HL-60 (cell line): ENCODE results near the gene PTPRN.

Experiments
- GABPA ChIP-seq: IDR thresholded peaks from 2 replicates; pipeline ENCODE4 v1.6.1; 2012; ENCODE audit warnings: low read depth
- POLR2AphosphoS5 ChIP-seq: IDR thresholded peaks from 2 replicates; pipeline ENCODE4 v1.6.1; 2012; ENCODE audit warnings: low read depth
- SPI1 ChIP-seq: IDR thresholded peaks from 2 replicates; pipeline ENCODE4 v1.6.1; 2012; ENCODE audit warnings: low read depth, mild to moderate bottlenecking, borderline replicate concordance
- TF ChIP-seq, protein P1 (sequence below): IDR thresholded peaks from one replicate; pipeline ENCODE4 v1.5.1; 2011; ENCODE audit warnings: low read length, control low read depth, inconsistent platforms; ENCODE audit not compliant: insufficient read depth
- TF ChIP-seq, protein P2 (sequence below): IDR thresholded peaks from 2 replicates; pipeline ENCODE4 v1.6.1; 2012; ENCODE audit warnings: low read depth; ENCODE audit not compliant: insufficient replicate concordance

DNA sequence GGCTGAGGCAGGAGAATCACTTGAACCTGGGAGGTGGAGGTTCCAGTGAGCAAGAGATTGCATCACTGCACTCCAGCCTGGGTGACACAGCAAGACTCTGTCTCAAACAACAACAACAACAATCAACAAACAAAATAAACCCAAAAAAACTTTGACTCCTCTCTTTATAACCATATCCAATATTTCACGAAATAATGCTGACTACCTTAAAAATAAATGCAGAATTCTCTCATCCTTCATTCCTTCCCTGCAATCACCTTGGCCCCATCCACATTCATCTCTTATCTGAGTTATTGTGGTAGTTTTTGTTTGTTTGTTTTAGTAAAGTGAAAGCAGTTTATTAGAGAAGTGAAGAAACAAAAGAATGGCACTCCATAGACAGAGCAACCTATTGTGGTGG is 3.2 kb downstream of the PTPRN start:
- TF ChIP-seq, protein P1, sequence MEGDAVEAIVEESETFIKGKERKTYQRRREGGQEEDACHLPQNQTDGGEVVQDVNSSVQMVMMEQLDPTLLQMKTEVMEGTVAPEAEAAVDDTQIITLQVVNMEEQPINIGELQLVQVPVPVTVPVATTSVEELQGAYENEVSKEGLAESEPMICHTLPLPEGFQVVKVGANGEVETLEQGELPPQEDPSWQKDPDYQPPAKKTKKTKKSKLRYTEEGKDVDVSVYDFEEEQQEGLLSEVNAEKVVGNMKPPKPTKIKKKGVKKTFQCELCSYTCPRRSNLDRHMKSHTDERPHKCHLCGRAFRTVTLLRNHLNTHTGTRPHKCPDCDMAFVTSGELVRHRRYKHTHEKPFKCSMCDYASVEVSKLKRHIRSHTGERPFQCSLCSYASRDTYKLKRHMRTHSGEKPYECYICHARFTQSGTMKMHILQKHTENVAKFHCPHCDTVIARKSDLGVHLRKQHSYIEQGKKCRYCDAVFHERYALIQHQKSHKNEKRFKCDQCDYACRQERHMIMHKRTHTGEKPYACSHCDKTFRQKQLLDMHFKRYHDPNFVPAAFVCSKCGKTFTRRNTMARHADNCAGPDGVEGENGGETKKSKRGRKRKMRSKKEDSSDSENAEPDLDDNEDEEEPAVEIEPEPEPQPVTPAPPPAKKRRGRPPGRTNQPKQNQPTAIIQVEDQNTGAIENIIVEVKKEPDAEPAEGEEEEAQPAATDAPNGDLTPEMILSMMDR = no peak
- TF ChIP-seq, protein P2, sequence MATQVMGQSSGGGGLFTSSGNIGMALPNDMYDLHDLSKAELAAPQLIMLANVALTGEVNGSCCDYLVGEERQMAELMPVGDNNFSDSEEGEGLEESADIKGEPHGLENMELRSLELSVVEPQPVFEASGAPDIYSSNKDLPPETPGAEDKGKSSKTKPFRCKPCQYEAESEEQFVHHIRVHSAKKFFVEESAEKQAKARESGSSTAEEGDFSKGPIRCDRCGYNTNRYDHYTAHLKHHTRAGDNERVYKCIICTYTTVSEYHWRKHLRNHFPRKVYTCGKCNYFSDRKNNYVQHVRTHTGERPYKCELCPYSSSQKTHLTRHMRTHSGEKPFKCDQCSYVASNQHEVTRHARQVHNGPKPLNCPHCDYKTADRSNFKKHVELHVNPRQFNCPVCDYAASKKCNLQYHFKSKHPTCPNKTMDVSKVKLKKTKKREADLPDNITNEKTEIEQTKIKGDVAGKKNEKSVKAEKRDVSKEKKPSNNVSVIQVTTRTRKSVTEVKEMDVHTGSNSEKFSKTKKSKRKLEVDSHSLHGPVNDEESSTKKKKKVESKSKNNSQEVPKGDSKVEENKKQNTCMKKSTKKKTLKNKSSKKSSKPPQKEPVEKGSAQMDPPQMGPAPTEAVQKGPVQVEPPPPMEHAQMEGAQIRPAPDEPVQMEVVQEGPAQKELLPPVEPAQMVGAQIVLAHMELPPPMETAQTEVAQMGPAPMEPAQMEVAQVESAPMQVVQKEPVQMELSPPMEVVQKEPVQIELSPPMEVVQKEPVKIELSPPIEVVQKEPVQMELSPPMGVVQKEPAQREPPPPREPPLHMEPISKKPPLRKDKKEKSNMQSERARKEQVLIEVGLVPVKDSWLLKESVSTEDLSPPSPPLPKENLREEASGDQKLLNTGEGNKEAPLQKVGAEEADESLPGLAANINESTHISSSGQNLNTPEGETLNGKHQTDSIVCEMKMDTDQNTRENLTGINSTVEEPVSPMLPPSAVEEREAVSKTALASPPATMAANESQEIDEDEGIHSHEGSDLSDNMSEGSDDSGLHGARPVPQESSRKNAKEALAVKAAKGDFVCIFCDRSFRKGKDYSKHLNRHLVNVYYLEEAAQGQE = no peak
- TF ChIP-seq POLR2AphosphoS5 = no peak
- no peak for TF ChIP-seq GABPA
- TF ChIP-seq SPI1 = no peak
